Coronary artery (tissue), 2 donors: ENCODE data around the gene DPH1.

Source experiments
- DNase-seq: peaks from one replicate; pipeline ENCODE4 v3.0.0-alpha.2; 2017; ENCODE audit warnings: low spot score
- H3K27ac ChIP-seq, 2 donors: fragments of 200-600 bp; sonication (generic); one replicate each; pipeline ENCODE4 v1.5.1; 2016 to 2019
- H3K4me3 ChIP-seq: fragments of 200-600 bp; sonication (generic); 2 replicates; pipeline ENCODE4 v1.5.1; 2016; ENCODE audit warnings: mild to moderate bottlenecking, moderate library complexity
- CTCF ChIP-seq: fragments of 200-600 bp; sonication (generic); IDR thresholded peaks from one replicate; pipeline ENCODE4 v1.5.1; 2019; ENCODE audit warnings: antibody characterized with exemption

Gene DPH1

DNA sequence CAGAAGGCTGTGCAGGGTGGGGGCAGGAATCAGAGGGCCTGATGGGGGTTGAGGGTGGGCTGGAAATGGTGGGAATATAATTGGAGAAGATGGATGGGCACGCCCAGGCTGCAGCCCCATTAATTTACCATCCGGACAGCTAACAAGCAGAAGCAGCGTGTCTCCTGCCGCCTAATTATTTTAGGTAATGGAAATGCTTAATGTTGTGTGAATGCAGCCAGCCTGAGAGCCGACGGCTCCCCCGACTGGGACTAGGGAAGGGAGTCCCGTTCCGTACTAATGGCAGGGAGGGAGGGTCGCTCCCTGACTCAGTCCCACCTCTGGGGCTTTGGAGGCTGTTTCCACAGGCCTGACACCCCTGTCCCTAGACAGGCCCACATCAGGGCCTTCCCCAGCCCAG lies 7.2 kb downstream of the DPH1 start:
- H3K4me3 ChIP-seq: no peak overlapping the region
- no peak for TF ChIP-seq CTCF
- H3K27ac ChIP-seq: no peak overlapping the region
- DNase-seq: no peak

DNA sequence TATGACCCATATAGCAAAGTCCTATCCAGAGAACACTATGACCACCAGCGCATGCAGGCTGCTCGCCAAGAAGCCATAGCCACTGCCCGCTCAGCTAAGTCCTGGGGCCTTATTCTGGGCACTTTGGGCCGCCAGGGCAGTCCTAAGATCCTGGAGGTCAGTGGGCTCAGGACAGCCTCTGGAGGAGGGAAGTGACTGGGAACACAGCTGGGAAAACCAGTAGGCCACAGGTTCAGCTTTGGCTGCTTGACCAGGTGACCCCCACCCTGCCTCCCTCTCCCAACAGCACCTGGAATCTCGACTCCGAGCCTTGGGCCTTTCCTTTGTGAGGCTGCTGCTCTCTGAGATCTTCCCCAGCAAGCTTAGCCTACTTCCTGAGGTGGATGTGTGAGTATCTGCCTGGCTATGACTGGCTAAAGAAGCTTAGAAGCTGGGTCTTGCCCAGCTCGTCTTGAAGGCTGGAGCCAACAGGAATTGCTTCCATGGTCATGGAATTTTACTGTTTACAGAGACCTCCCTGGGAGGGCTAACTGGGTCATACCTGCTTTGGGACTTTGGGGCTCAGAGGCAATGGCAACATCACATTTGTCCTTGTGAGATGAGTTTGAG lies 10.4 kb downstream of the DPH1 start:
- Histone ChIP-seq H3K4me3 (no peak overlapping the region), H3K27ac (no peak overlapping the region)
- no peak for DNase-seq
- TF ChIP-seq CTCF: no peak

- H3K27ac ChIP-seq: peak overlapping the region; percentile 83 to 97
- no peak for DNase-seq
- peak overlapping the region; percentile 87 for H3K4me3 ChIP-seq
- TF ChIP-seq CTCF: no peak
These were observed 11.1 kb downstream of the DPH1 start for GRCh38 chr17:2040942-2041560.

DNA sequence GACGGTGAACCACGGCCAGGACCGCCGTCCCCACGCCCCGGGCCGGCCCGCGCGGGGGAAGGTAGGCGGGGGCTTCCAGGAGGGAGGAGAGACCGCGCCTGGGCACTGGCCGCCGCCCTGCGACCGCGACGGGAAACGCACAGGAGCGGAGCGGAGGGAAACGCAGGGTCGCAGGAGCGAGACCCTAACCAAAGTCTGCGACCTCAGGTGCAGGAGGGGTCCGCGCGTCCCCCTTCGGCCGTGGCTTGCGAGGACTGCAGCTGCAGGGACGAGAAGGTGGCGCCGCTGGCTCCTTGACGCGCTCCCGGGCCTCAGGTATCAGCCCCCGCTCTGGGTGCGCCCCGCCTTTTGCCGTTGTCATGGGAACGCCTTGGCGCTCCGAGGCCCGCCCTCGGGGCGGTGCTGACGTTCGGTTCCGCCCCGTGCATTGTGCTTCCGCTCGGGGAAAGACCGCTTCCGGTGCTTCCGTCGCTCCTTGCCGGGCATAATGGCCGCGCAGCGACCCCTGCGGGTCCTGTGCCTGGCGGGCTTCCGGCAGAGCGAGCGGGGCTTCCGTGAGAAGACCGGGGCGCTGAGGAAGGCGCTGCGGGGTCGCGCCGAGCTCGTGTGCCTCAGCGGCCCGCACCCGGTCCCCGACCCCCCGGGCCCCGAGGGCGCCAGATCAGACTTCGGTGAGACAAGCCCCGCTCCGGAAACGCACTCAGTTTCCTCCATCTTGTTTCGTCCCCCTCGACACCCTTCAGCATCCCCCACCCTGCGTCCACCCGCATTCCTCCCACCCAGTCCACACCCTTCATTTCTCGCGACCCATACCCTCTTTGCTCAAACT lies 11.8 kb downstream of the DPH1 start, which contains the start of gene OVCA2:
OVCA2 (plus strand) TSS at position 462 of the 829 bp plus-strand sequence; CDS start at position 488, 26 bp downstream.
- peak within 1 kb of the TSS; percentile 83 to 97 for H3K27ac ChIP-seq

DNA sequence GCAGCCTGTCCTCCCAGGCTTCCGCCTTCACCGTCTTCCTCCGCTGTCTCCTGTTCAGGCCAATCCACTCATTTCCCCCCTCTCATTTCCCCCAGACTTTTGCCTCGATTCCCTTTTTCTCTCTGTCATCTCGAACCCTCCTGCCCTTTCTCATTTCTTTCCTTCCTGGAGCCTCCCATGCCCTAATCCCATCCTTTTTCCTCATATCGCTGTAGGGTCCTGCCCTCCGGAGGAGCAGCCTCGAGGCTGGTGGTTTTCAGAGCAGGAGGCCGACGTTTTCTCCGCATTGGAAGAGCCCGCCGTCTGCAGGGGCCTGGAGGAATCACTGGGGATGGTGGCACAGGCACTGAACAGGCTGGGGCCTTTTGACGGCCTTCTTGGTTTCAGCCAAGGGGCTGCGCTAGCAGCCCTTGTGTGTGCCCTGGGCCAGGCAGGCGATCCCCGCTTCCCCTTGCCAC lies 12.5 kb downstream of the DPH1 start:
- no peak for TF ChIP-seq CTCF
- H3K4me3 ChIP-seq: peak overlapping the region; percentile 87
- DNase-seq: no peak
- peak overlapping the region; percentile 83 to 97 for H3K27ac ChIP-seq

More for the DNA sequence above, 11.8 kb downstream of the DPH1 start, which contains the start of gene OVCA2:
- DNase-seq: peak; percentile 94
- peak; percentile 26 for TF ChIP-seq CTCF
- peak within 1 kb of the TSS; percentile 87 for H3K4me3 ChIP-seq

- no peak for DNase-seq
- H3K4me3 ChIP-seq: peak overlapping the region; percentile 87
- no peak for TF ChIP-seq CTCF
These were observed 13.0 kb downstream of the DPH1 start for GRCh38 chr17:2042933-2043332.

More at GRCh38 chr17:2042933-2043332, 13.0 kb downstream of the DPH1 start:
- H3K27ac ChIP-seq: peak overlapping the region in 1 of 2 donors; percentile 97
